Dedifferentiated amniotic fluid mesenchymal stem cell (primary cell): ENCODE measurements around the gene GMDS.

Source experiments
- DNase-seq: peaks from one replicate; pipeline ENCODE4 v3.0.0-alpha.2; 2016; ENCODE audit errors: extremely low spot score

The GMDS gene

DNA sequence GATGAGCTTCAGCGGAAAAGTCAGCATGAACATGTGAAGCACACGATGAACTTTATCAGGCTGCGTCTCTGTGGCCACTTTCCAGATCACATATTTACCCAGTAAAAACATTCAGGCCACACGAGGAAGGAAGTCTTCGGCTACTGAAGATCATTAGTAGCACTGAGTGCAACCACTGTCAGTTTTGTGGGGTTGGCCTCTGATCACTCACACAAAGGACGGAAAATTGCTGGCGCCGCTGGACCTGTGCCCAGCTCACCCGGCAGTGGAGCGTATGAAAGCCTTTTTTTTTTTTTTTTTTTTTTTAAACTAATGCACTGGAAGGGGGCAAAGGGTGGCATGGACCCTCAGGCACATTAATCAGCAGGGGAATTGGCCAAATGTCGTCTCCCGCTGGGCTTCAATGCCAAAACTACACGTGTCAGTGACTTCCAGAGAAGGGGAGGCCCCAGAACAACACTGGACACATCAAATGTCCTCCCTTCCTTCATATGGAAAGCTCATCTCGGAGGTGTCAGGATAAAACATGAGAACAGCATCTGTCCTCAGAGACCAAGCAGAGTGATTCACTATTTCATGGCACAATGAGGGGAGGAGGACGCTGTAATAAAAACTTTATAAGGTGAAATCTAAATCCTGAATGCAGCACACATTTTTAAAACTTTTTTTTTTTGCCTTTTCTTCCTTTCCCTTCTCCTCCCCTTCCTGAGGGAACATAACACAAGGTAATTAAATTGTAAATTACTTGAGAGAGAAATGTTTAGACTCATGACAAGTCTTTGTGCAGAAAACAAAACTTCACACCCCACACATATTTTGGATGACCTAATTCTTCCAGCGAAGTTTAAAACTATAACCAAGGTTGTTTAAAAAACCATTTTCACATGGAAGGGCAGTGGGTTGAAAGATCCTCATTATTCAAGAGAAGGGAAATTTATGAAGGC lies 412.3 kb downstream of the GMDS start:
- DNase-seq = no peak

DNA sequence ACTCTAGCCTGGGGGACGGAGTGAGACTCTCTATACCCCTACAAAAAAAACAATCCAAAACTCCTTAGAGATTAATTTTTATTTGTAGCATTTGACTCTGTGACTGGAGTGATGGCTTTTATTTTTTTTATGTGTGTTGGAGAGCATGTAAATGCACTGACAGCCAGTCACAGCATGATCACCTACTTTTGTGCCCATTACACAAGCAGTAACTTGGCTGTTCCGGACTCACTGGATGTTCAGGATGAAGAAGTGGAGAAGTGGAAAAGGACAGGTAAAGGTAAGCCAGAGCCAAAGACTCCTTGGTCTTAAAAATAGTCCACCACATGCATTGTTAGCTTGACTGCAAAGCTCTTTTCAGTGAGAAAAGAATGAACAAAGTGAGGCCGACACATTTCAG lies 413.0 kb downstream of the GMDS start:
- DNase-seq = no peak

DNA sequence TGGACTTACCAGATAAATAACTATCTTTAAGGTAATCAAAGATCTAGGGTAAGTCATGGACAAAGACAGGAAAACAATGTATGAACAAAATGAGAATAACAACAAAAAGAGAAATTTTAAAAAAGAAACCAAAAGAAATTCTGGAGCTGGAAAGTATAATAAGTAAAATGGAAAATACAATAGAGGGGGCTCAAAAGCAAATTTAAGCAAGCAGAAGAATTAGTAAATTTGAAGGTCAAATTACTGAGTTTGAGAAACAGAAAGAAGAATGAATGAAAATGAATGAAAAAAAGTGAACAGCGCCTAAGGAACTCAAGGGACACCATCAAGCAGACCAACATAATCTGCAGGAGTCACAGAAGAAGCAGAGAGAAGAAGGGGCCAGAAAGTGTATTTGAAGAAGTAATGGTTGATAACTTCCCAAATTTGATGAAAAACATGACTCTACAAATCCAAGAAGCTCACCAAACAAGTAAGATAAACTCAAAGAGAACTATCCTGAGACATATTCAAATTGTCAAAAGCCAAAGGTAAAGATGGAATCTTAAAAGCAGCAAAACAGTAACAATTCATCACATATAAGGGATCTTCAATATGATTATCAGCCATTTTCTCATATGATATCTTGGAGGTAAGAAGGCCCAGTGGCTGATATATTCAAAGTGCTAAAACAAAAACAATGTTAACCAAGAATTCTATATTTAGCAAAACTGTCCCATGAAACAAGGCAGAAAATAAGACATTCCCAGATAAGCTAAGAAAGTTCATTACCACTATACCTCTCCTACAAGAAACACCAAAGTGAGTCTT lies 417.2 kb downstream of the GMDS start:
- DNase-seq = no peak

GRCh38 chr6:1825926-1826325 lies 419.5 kb downstream of the GMDS start:
- no peak for DNase-seq

- DNase-seq = no peak
Observed at GRCh38 chr6:1825277-1825676, 420.1 kb downstream of the GMDS start.

- DNase-seq = peak; percentile 38
Observed at GRCh38 chr6:1821513-1822183, 423.8 kb downstream of the GMDS start.

- no peak for DNase-seq
Observed at GRCh38 chr6:1821164-1821512, 424.3 kb downstream of the GMDS start.

- DNase-seq = no peak
Observed at GRCh38 chr6:1820714-1821113, 424.7 kb downstream of the GMDS start.

- peak; percentile 52 for DNase-seq
Observed at GRCh38 chr6:1820165-1820564, 425.2 kb downstream of the GMDS start.

DNA sequence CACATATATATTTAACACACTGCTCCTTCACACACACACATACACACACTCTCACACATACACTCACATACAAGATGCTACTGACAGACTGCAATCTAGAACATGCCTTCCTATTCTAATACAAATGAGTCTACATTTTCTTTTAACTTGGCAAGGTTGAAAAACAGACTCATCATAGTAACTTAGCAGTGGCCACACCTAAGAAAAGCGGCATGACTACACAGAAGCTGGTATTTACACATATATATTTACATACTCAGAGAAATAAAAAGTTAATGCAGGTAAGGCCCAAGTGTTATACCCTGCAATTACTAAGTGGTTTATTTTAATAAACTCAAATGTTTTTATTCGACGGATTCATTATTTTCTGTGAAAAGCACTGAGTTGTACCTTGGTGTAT lies 426.4 kb downstream of the GMDS start:
- DNase-seq = no peak

DNA sequence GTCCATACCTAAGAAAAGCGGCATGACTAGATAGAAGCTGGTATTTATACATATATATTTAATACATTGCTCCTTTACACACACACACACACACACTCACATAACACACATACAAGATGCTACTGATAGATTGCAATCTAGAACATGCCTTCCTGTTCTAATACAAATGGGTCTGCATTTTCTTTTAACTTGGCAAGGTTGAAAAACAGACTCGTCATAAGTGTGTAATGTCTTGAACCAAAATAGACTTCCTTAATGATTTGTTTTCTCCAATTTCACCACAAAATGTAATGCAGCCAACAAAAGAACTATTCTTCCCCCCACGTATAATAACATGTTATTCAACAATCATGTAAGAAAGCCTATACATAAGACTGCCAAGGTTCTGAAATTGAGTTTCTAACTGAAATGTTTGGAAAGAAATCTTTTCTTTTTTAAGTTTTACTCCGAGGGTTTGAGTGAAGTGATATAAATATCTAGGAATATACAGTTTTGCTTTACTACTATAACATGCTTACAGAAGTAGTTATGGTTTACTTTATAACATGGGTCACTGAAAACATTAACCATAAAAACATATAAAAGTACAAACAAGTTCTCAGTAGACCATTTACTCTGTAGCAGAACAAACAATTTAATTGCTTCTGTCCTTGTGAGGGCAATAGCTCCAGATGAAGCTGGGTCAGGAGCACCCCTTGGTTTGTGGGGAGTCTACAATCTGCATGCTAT lies 428.2 kb downstream of the GMDS start:
- DNase-seq = no peak

DNA sequence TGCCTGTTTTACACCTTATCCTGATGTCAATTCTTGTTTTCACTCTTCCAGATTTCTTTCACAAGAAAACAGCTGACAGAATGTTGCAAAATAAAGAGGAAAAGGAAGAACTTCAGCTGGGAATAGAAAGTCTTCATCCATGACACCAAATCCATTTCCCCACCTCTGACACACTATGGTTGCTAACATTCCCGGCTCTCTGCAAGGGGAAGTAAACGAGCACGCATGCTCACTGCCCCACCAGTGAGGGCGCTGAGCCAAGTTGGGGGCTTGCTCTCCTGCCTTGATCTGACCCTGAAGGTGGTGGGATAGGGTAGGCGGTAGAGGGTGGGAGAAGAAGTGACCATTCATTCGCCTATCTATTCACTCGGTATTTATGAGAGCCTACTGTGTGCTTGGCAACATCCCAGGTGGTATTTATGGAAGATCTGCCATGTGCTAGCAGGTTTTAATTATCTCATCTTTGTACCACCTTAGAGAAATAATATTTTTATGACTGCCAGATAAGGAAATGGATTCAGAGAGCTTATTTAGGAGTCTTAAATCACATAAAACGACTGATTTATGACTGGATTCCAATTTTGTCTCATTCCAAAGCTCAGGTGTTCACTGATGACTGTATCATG lies 429.5 kb downstream of the GMDS start:
- no peak for DNase-seq

DNA sequence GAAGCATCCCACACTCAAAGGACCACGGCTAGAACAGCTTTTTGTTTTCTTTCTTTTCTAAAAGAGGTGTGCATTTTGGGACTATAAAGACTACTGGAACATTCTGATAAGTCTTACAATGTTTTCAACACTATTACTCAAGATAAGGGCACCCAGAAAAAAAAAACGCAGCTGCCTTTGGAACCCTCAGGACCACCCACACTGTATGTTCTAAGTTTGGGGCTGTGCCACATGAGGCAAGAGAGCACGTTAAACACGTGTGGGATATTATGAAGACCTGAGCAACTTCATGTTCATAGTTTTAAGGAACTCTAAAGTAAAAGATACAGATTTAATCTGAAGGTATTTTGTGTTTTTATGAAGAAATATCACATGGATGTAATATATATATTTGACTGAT lies 431.1 kb downstream of the GMDS start:
- DNase-seq = no peak

GRCh38 chr6:1812487-1812886 lies 432.9 kb downstream of the GMDS start:
- no peak for DNase-seq

DNA sequence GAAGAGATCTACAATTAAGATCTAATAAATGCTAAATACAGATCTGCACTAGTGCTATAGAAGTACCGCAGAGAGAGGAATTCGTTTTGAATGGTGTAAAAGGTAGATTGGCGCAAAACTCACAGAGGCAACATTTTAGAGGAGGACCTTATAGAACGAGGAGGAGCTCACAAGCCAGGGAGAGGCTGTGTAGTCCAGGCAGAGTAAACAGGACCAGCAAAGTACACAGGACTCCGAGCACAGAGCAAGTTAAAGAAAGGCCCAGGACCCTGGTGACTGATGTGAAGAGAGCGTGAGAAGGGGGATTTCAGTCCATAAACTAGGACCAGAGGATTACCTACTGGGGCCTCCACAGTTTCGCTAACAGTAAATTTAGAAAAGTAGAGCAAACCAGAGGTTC lies 433.4 kb downstream of the GMDS start:
- no peak for DNase-seq

- DNase-seq = no peak
Observed at GRCh38 chr6:1810880-1811279, 434.5 kb downstream of the GMDS start.

DNA sequence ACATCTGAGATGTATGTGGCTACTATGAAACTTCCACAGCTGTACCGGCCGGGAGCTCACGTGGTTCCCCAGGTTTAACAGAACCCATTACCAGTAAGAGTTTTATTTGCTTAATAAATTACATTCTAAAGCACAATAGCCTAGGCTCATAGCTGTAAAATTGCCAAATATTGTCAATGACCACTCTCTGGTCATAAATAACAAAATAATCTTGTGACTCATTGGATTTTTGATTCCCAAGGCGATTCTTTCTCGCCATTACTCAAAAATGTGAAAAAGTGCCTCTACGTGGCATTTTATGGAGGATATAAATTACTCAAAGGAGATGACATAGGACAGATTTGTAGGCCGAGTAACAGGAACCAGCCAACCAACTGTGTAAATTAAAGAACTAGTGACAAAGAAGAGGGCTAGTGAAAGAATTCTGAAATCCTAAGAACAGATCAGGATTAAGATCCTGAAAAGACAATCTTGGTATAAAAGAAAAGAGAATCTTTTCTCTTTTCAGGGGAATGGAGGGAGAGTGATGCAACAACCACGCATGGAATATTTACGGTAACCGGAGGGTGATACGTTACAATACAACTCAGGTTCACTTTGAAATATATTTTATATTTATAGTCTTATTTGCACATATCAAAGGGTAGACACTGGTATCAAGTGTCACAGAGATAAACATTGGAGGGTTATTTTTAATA lies 436.0 kb downstream of the GMDS start:
- DNase-seq = no peak

GRCh38 chr6:1806935-1807334 lies 438.5 kb downstream of the GMDS start:
- no peak for DNase-seq

DNA sequence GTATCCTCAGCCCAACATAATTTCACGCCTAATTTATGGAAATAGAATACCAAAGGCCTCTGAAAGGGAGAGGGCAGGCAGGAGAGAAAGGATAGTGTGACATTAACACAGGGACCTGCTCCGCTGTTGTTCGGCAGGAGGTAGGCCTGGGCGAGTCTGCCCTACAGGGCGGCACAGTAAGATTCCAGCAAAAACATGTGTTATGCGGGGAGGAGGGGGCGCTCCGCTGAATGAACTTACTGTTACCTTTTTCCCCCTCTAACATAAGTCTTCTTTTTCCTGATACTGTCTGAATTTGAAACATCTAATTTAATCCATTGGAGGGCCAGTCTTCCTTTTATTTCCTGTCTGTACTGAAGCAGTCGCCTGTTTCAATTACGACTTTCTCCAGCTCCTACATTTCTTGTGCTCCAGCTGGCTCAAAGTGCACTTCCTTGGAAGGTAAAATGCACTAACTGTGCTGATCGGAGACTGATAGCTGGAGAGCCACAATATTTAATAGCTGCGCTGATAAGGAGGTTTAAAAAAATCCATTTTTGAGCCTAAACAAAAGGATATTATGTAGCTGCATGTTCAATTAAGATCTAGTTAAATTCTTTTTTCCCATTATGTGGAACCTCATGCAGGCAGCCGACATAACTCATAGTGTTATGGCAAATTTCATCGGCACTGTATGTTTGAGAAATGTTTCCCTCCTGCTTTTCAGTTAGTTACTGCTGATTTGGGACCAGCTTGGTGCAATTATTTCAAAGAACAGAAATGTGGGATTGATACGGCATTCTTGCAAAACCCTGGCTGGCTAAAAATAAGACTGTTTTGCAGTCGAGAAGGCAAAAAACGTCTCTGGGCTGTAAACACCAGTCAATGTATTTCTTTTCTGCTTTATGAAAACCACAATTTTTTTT lies 442.7 kb downstream of the GMDS start:
- no peak for DNase-seq

DNA sequence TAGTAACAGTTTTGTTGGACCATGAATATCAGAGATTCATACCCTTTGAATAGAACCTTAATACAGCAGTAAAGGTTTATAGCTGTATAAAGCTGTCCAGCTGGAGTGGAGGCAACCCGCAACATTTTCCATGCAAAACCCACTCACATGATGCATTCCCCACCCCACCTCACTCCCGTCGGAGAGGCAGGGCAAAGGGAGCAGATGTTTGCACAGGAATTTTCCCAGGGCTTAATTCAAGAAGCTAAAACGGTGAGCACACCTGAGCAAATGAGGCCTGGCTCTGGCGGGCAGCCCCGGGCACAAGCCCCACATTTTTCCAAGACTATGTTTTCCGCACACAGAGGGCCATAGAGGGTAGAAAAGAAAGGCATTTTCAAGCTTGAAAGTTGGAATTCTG lies 444.0 kb downstream of the GMDS start:
- DNase-seq = no peak
